DND-41 (cell line): Measurements from ENCODE around the gene SCUBE1.

ENCODE experiments used
- ATAC-seq: fragments of 200-7000 bp; cut with Tn5 transposase; 3 replicates; pipeline ENCODE4 v1.9.1; 2021; ENCODE audit warnings: low read depth; ENCODE audit not compliant: insufficient read depth
- DNase-seq: peaks from one replicate; pipeline ENCODE4 v3.0.0-alpha.2; 2020
- H2AFZ ChIP-seq: 2 replicates; pipeline ENCODE4 v1.6.0; 2012; ENCODE audit warnings: low read depth, low read length
- H3K27ac ChIP-seq: 2 replicates; pipeline ENCODE4 v1.5.1; 2012; ENCODE audit warnings: low read length, inconsistent platforms
- H3K27me3 ChIP-seq: fragments of 200-600 bp; sonication (generic); 2 replicates; pipeline ENCODE4 v1.6.0; 2012; ENCODE audit warnings: low read length, mild to moderate bottlenecking, inconsistent platforms; ENCODE audit not compliant: insufficient read depth, poor library complexity
- H3K36me3 ChIP-seq: 2 replicates; pipeline ENCODE4 v1.5.1; 2012; ENCODE audit warnings: low read length, inconsistent platforms; ENCODE audit not compliant: insufficient read depth
- H3K4me1 ChIP-seq: 2 replicates; pipeline ENCODE4 v1.5.1; 2012; ENCODE audit warnings: mild to moderate bottlenecking, low read length; ENCODE audit not compliant: insufficient read depth
- H3K4me2 ChIP-seq: 2 replicates; pipeline ENCODE4 v1.6.0; 2012; ENCODE audit warnings: mild to moderate bottlenecking, moderate library complexity, low read length, inconsistent platforms; ENCODE audit not compliant: insufficient read depth
- H3K4me3 ChIP-seq, 2 experiments: fragments of 200-600 bp in 1 of 2; shearing (Covaris generic) in 1 of 2; 2 replicates each; pipeline ENCODE4 v1.5.1; 2012 to 2016; ENCODE audit warnings: inconsistent platforms in 2 of 2, low read length in 2 of 2, mild to moderate bottlenecking in 2 of 2, low read depth in 1 of 2, moderate library complexity in 1 of 2
- H3K79me2 ChIP-seq: 2 replicates; pipeline ENCODE4 v1.6.0; 2012; ENCODE audit warnings: low read length, inconsistent platforms; ENCODE audit not compliant: insufficient read depth
- H3K9ac ChIP-seq: 2 replicates; pipeline ENCODE4 v1.6.0; 2012; ENCODE audit warnings: low read depth, mild to moderate bottlenecking, inconsistent platforms, low read length, moderate library complexity
- H3K9me3 ChIP-seq: 2 replicates; pipeline ENCODE4 v1.5.1; 2012; ENCODE audit warnings: low read length, moderate library complexity, mild to moderate bottlenecking, inconsistent platforms; ENCODE audit not compliant: insufficient read depth, severe bottlenecking
- H4K20me1 ChIP-seq: 2 replicates; pipeline ENCODE4 v1.6.0; 2012; ENCODE audit warnings: low read length; ENCODE audit not compliant: insufficient read depth
- CTCF ChIP-seq: IDR thresholded peaks from 2 replicates; pipeline ENCODE4 v1.5.1; 2012; ENCODE audit warnings: borderline replicate concordance, low read length, moderate library complexity, mild to moderate bottlenecking; ENCODE audit not compliant: poor library complexity, severe bottlenecking; ENCODE audit errors: extremely low read depth
- EZH2 ChIP-seq: IDR thresholded peaks from 3 replicates; pipeline ENCODE4 v1.6.1; 2012; ENCODE audit warnings: borderline replicate concordance, low read depth, mild to moderate bottlenecking, moderate library complexity, low read length, inconsistent platforms; ENCODE audit not compliant: severe bottlenecking

SCUBE1 gene

GRCh38 chr22:43390872-43391271, 47.7 kb upstream of the SCUBE1 start:
- H2AFZ ChIP-seq, result no peak overlapping the region
- H3K79me2 ChIP-seq, result no peaks in the 10 kb centered on the region
- no peaks in the 10 kb centered on the region for H3K9me3 ChIP-seq
- no peak for ATAC-seq
- H3K4me1 ChIP-seq, result no peaks in the 10 kb centered on the region
- H3K36me3 ChIP-seq, result no peaks in the 10 kb centered on the region
- H3K9ac ChIP-seq, result no peak overlapping the region
- no peak for DNase-seq
- H3K4me2 ChIP-seq, result no peak overlapping the region
- H3K27me3 ChIP-seq, result peaks cover 5% of the 10 kb centered on the region
- H4K20me1 ChIP-seq, result peaks cover 9% of the 10 kb centered on the region; the same call in 1 of the 2 replicates
- no peak overlapping the region for H3K4me3 ChIP-seq
- no peak overlapping the region for H3K27ac ChIP-seq
- no peak for TF ChIP-seq CTCF
- TF ChIP-seq EZH2, result no peak

- Histone ChIP-seq H3K27me3 (peaks cover 12% of the 10 kb centered on the region), H3K9ac (no peak overlapping the region), H2AFZ (no peak overlapping the region), H3K27ac (no peak overlapping the region), H3K4me2 (no peak overlapping the region), H3K4me1 (no peaks in the 10 kb centered on the region), H4K20me1 (0 out of 2 replicates have a peak, but pooled peaks cover 9% of the 10 kb centered on the region), H3K79me2 (no peaks in the 10 kb centered on the region), H3K9me3 (no peaks in the 10 kb centered on the region), H3K4me3 (no peak overlapping the region), H3K36me3 (no peaks in the 10 kb centered on the region)
- TF ChIP-seq CTCF (no peak), EZH2 (no peak)
- ATAC-seq (no peak), DNase-seq (no peak)
Measured at GRCh38 chr22:43390166-43390565, 47.0 kb upstream of the SCUBE1 start.

GRCh38 chr22:43389227-43389836, 46.2 kb upstream of the SCUBE1 start:
- Histone ChIP-seq H3K79me2 (no peaks in the 10 kb centered on the region), H2AFZ (no peak overlapping the region), H3K27me3 (peaks cover 17% of the 10 kb centered on the region), H3K4me3 (no peak overlapping the region), H3K4me2 (no peak overlapping the region), H3K27ac (no peak overlapping the region), H3K36me3 (no peaks in the 10 kb centered on the region), H4K20me1 (0 out of 2 replicates have a peak, but pooled peaks cover 9% of the 10 kb centered on the region), H3K9ac (no peak overlapping the region), H3K4me1 (no peaks in the 10 kb centered on the region), H3K9me3 (no peaks in the 10 kb centered on the region)
- ATAC-seq, result no peak
- no peak for DNase-seq
- TF ChIP-seq EZH2 (no peak), CTCF (no peak)
